Myocyte (in vitro differentiated cells): ENCODE data around the gene SPHKAP. TPM values are rescaled to one million over a fixed set of nuclear protein-coding genes. Genes with fewer than 3 reads are reported as not detected.
"Not testable (repeated sequence)": the region's sequence is repeated elsewhere in the genome, so short reads cannot be mapped to it uniquely, and the experiment has no call there.

ENCODE experiments used
- DNase-seq: peaks from one replicate; pipeline ENCODE4 v3.0.0-alpha.2; 2012; ENCODE audit warnings: low read depth
- total RNA-seq: library from RNA; depleted of rRNA; stranded (reverse); fragments of >200 nt; gene quantifications from 2 replicates; pipeline ENCODE4 v1.2.3, GENCODE V29; 2014

The SPHKAP gene
- total RNA-seq, 1 donor from 2014 or later, result not detected

DNA sequence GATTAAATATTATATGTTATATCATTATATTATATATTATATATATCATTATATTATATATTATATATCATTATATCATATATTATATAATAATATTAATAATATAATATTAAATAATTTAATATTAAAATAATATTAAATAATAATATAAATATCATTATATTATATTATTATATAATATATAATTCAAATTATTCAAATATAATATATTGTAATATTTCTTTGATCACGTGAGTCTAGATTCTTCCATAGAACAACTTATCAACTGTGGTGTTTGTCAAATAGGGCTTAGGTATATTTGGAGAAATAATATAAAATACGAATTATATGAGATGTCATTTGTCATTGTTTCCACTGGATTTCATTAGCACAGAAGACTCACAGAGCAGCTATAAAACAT lies 77.3 kb downstream of the SPHKAP start:
- DNase-seq, result no peak

DNA sequence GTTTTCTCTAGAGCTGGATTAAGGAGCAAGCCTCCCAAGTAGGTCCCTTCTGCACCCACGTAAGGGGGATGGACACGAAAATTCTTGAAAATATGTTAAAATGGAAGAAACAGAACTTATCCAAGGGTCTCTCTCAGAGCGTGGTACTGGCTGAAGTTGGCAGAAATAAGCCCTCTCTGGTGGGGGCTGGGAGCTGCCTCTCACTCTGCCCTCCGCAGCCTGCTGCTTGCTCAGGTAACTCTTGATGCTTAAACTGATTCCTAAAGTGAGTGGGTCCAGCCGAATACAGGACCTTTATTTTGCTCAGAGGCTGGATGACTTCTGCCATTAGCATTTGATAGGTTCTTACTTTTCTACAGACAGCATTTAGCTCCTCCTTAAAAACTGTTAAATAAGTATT lies 78.1 kb downstream of the SPHKAP start:
- no peak for DNase-seq

DNA sequence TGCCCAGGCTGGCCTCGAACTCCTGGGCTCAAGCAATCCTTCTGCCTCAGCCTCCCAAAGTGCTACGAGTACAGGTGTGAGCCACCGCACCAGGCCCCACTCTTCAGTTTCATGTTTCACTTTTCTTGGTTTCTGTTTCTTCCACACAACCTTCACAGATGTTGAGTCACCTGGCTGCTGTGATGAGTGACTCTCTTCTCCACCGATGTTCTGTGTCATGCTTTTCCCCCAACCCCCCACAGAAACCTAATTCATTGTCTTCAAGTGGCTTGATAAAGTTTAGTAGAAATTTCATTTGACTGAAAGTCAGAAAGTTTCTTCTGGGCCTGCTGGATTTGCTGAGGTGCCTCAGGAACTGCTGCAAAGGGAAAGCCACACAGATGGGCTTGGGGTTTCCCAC lies 78.5 kb downstream of the SPHKAP start:
- no peak for DNase-seq

DNA sequence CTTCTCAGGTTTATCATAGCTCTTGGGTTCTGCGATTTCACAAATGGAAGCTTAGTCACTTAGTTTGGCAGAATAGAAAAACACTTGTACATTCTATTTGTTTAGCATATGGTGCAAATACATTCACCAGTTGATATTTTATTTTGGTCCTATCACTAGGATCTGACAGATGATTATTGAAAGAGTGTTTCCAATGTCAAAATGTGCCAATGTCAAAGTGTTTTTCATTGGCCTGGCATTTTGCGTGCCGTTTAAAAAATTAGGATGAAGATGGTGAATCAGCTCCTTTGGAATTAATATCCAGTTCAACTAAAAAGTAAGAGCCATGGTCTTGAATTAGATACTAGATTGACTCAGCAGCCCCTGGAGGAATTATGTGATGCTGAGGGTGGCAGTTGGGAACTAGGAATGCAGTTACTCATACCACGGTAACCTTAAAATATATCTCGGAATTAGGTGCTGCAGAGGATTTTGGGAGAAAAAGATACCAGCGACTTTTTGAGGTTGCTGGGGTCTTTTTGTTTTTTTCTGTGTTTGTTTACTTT lies 87.0 kb downstream of the SPHKAP start:
- no peak for DNase-seq

DNA sequence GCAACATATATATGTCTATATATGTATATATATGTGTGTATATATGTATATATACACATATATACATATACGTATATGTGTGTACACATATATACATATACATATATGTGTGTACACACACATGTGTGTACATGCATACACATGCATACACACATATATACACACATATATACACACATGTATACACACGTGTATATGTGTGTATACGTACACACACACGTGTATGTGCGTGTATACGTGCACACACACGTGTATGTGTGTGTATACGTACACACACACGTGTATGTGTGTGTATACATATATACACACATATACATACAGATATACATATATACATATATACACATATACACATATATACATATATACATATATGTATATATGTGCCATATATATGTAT lies 89.4 kb downstream of the SPHKAP start:
- no peak for DNase-seq

DNA sequence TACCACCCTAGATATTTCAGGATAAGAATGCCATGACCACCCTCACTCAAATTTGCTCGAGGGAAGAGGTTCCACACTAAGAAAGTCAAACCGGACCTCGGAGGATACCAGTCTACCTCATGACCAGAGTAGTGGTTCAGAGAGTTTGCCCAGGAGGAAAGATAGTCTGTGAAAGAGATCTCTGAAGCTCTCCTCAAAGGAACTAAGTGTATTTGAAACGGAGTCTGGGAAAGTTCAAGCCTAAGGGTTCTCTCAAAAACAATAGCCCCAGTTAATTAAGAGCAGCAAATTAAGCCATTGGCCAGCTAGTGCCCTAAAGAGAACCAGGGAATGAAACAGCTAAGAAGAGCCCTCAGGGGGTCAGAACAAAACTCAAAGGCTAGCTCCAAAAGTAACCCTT lies 94.9 kb downstream of the SPHKAP start:
- DNase-seq, result no peak

DNA sequence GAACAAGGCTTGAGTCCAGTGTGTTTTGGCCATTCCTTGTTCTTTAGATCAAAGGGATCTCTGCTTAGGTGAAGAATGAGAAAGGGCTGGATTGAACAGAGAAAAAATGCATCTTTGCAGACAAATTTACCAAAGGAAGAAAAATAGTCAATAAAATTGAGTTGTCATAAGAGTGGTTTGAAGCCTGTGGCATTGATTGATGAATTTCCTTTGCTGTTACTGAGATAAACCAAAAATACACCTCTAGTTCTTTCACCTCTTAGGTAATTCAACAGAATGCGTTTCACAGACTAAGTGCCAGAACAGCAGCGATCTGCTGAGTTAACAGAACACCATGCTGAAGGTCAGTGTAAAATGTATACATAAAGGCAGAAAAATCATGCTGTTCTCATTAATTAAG lies 96.8 kb downstream of the SPHKAP start:
- no peak for DNase-seq

DNA sequence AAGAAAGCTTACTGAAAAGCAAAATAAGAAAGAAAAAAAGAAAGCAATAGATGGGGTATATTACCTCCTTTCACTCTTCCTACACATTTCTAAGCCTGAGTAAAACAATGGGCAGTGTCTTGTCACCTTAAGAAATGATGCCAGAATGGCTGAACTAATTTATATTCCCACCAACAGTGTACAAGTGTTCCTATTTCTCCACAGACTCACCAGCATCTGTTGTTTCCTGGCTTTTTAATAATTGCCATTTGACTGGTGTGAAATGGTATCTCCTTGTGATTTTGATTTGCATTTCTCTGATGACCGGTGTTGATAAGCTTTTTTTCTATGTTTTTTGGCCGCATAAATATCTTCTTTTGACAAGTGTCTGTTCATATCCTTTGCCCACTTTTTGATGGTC lies 98.4 kb downstream of the SPHKAP start:
- DNase-seq, result no peak

DNA sequence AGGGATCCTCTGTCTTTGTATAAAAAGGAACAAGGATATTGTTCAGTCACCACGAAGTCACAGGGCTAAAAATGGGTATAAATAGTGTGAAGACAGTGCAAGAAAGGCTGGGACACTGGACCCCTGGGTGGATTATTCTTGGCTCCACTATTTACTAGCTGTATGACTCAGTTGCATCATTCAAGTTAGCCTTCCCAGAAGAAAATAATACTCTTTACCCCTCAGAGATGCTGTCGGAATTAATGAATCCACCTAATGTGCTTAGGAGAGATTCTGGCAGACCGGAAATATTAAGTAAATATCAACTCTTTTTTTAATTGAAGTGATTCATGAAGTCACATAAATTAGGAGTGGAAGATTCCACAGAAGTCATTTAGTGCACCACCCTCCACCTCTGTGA lies 98.9 kb downstream of the SPHKAP start:
- no peak for DNase-seq

DNA sequence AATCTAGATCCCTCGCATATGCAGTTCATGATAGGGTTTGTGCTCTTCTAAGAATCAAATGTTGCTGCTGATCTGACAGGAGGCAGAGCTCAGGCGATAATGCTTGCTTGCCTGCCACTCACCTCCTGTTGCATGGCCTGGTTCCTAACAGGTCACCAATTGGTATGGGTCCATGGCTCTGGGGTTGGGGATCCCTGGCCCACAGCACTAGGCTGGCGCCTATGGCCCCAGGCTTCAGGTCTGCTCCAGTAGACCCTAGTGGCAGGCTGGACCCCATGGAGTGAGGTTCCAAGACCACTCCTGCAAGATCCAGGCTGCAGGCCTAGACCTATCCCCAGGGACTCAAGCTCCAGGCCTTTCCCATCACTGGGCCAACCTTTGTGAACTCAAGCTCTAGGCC lies 102.3 kb downstream of the SPHKAP start:
- no peak for DNase-seq

DNA sequence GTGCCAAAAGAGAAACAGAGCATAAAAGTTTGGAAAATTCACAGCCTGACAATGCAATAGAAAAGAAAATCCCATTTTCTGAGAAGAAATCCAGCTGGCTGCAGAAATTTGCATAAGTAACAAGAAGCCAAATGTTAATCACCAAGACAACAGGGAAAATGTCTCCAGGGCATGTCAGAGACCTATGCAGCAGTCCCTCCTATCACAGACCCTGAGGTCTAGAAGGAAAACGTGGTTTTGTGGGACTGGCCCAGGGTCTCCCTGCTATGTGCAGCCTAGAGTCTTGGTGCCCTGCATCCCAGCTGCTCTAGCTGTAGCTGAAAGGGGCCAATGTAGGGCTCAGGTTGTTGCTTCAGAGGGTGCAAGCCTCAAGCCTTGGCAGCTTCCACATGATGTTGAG lies 104.8 kb downstream of the SPHKAP start:
- not testable (repeated sequence) for DNase-seq

DNA sequence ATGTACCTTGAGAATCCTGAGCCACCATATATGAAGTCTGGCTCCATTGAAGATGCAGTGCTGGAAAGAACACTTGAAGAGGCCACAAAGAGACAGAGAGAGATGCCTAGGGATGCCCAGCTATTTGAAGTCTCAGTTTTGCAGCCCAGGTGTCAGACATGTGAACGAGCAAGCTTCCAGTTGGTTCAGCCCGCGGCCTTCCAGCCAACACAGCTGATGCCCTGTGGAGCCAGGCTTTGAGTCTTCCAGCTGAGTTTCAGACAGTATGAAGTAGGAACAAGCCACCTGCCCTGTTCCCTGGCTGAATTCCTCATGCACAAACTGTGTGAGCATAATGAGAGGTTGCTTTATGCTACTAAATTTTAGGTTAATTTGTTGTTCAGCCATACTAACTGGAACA lies 108.8 kb downstream of the SPHKAP start:
- no peak for DNase-seq

DNA sequence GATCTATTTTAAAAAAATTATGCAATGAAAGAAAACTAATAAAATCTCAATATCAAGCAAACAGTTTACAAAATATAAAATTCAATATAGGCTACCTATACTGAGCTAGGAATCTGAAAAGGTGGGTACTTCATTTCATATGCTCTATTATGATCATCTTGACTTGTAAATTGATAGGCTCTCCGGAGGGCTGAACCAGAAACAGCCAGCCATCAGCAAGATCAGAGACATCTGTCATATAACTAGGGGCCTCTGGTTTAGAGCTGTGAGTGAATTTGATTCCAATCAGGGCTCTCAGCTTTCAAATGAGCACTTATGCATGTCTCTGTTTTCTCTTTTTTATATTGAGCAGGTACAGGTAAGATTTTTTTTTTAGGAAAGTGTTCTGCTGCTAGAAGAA lies 114.2 kb downstream of the SPHKAP start:
- no peak for DNase-seq

DNA sequence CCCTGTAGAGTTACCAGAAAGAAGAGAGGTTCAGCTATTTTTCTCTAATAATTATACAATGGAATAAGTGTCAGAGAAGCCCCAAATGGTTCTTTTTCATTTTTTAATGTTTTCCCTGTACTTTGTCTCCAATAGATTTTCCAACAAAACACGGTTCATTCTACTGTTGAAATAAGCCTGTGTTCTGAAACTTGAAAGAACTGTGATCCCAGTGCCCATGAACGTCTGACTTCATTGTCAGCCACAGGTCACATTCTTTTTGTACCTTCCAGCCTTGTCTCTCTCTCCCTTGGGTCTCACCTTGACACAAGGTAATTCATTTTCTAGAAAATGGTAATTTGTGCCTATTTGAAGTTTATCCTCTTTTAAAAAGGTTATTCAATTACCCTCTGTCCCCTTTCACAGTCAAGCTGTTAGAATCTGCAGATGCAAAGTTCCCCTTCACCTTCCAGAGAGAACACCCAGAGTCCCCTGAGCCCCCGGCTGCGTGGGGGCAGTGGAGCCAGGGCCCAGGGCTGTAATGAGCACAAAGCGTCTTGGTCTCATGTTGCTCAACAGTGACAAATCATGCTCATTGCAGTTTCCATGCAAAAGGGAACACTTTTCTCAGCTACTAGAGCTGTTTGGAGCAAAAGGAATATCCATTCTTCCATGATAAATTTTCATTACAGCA lies 115.2 kb downstream of the SPHKAP start:
- DNase-seq, result no peak

DNA sequence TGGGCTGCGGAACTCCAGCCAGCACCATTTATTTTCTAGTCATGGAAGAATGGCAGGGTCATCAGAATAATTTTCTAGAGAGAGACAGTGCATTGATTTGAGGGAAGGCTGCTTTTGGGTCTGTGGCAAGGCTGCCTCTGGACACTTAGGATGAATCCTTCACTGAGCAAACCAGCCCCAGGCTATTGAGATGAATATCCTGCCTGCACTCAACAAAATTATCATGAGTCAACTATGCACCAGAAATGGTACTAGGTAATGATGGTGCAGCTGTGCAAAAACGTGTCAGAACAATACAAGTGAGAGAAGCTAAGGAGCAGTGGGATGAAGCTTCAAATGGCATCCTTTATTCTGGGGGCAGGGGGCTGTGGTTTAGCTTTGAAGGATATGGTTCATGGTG lies 115.8 kb downstream of the SPHKAP start:
- no peak for DNase-seq

DNA sequence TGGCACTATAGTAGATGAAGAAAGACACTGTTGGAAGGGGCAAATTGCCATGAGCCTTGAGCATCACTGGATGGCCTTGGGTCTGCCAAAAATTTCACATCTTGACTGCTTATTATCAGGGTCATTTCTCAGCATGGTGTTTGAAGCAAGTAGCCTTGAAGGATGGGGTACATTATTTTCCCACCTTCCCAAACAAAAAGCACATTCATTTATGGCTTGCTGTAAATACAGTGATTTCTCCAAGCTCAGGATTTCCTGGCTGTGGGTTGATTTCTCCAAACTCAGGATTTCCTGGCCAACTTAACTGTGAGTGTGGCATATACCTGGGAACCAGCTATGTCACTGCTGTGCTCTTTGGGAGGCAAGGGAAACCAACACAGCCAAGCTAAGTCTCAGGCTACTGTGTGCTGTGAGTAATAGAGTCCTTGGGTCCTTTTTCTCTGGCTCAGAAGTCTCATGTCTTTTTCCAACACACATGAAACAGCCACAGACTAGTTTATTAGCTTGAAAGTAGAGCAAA lies 116.6 kb downstream of the SPHKAP start:
- DNase-seq, result no peak

DNA sequence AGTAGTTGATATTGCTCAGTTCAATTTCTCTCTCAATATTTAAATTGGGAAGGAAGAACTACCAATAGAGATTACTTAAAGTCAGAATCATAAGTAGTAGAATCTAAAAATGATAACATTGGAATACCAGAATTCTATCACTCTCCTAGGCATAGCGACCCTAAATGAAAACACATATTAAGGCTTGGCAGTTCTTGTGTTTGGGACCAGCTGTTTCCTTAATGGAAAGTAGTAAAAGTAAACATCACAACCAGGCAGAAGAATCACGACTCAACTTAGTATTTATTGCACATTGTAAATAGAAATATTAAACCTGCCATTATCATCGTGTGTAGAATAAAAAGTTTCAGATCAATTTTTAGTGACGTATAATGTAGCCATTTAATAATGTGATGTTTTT lies 117.5 kb downstream of the SPHKAP start:
- no peak for DNase-seq

DNA sequence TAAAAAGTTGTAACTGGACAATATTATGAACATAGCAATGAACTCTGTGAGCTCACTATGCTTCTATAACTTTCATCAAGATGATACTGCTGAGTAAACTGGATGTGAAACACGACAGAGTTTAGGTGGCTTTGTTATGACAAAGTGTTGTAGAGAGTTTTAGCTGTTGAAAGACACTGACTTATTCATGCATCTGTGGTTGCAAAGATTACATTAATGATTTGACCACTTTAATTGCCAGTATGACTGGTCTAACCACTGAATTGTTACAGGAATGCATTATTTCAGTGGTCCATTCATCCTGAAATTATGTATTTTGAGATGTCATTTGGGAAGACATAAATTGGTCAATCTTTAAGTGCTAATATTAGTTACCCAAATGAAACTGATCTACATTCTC lies 117.9 kb downstream of the SPHKAP start:
- DNase-seq, result no peak

DNA sequence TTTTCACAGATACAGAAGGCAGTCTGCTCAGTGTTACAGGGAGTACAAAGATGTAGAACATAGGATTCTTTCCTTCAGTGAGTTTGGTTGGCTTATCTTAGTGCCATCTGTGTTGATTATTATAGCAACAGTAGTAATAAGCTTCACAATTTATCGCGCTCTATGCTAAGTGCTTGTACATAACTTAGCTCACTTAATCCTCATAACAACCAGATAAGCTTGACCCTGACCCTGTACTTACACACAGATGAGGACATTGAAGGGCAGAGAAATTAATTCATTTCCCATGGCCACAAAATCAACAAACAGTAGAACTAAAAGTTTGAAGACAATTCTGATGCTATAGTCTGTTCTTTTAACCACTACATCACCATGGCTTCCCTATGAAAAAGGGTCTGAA lies 121.8 kb downstream of the SPHKAP start:
- DNase-seq, result no peak

DNA sequence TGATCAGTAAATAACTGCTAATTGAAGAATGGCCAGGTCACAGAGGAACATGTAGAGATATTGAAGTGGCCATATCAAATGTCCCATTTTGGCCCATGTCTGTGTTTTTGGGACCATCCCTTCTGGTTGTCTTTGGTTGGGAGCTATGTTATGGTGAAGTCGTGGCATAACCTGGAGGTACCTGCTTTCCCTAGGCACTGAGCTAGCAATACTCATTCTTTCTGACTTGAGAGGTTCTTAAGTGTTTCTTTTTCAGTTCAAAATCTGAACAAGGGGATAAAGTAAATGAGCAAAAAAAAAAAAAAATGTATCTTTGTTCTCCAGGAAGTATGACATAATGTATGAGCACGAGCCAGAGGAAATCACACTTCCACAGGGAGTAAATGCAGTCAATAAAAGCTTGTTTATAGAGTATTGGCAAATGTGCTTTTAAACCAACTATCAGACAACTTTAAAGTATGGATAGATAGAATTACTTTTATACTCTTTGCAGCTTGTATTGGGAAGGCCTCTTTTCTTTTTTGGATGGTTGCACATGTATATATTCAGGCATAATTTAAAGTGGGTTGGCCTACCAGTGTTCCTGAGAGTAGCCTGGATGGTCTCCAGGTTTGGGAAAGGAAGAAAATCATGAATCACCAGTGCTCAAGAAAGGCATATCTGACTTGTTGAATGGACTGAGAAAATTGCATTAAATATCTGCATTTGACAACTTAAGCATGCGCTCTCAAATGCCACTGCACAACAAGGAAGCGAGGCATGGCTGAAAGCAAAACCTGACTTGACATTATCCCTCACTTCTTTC lies 125.0 kb downstream of the SPHKAP start:
- no peak for DNase-seq

DNA sequence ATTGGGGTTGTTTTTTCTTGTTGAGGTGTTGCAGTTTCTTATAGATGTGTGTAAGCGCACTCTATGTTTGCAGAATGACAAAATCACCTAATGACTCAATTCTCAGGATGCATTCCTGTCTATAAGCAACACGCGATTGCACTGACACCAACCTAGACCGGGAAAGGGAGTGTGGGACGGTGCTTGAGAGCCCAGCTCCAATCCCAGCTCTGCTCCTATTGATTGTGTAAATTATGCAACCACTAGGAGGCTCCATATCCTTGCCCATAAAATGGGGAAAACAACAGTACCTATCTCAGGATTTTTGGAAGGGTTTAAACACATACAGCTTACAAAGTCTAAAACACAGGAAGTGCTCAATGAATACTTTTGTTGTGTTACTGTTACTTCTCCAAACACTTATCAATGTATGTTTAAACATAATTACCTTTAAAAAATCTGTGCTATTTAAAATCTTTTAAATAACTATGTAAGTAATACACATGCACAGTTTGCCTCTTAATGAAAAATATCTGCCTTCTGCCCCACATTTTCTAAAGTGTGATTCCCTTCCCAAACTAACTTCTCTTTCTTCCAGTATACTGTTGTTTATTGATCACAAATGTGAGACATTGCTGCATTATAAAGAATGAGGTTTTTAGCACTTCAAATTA lies 132.5 kb downstream of the SPHKAP start:
- DNase-seq, result peak; percentile 34

DNA sequence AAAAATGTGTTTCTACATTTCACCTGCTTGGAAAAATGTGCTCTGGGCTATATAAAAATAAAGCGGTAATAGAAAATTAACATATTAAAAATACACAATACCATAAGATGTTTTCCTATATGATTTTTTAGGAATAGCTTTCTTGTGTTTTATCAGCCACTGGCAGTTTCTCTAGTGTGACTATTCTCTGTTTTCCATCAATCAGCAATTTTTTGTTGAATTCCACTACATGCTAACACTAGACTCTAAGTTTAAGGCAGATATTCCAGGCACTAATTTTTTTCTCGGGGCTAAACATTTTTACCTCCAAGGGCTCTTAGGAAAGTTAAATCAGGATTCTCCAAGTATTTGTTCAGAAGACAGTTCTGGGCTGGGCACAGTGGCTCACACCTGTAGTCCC lies 140.5 kb downstream of the SPHKAP start:
- no peak for DNase-seq
